Astrocyte of the spinal cord (primary cell): ENCODE data around the gene MLH1.

Source experiments
- DNase-seq: peaks from one replicate; pipeline ENCODE4 v3.0.0; 2011; ENCODE audit warnings: low read depth, low spot score
- H3K4me3 ChIP-seq: 2 replicates; pipeline ENCODE4 v1.5.1; 2011; ENCODE audit warnings: low read depth, mild to moderate bottlenecking, low read length, moderate library complexity
- in situ Hi-C: cut with HindIII; loops from 2 replicates; pipeline ENCODE4 v1.10.0; 2017; ENCODE audit warnings: low sequenced_read_pairs
- TF ChIP-seq, protein P1 (sequence below): IDR thresholded peaks from 2 replicates; pipeline ENCODE4 v1.5.1; 2012; ENCODE audit warnings: low read depth, mild to moderate bottlenecking, low read length, inconsistent platforms

MLH1 gene

GRCh38 chr3:36964331-36964730 lies 29.0 kb upstream of the MLH1 start:
- no peak for DNase-seq
- TF ChIP-seq, protein P1, sequence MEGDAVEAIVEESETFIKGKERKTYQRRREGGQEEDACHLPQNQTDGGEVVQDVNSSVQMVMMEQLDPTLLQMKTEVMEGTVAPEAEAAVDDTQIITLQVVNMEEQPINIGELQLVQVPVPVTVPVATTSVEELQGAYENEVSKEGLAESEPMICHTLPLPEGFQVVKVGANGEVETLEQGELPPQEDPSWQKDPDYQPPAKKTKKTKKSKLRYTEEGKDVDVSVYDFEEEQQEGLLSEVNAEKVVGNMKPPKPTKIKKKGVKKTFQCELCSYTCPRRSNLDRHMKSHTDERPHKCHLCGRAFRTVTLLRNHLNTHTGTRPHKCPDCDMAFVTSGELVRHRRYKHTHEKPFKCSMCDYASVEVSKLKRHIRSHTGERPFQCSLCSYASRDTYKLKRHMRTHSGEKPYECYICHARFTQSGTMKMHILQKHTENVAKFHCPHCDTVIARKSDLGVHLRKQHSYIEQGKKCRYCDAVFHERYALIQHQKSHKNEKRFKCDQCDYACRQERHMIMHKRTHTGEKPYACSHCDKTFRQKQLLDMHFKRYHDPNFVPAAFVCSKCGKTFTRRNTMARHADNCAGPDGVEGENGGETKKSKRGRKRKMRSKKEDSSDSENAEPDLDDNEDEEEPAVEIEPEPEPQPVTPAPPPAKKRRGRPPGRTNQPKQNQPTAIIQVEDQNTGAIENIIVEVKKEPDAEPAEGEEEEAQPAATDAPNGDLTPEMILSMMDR: no peak
- in situ Hi-C loops: no loop called here
- H3K4me3 ChIP-seq: no peak overlapping the region

DNA sequence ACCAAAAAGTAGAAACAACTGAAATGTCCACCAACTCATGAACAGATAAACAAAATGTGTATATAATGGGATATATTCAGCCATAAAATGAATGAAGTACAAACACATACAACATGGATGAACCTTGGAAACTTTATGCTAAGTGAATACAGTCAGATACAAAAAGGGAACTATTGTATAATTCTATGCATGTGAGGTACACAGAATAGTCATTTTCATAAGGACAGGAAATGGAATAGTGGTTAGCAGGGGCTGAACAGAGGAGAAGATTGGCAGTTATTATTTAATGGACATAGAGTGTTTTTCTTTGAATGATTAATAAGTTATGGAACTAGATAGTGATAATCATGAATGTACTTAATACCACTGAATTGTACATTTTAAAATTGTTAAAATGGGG lies 28.5 kb upstream of the MLH1 start:
- TF ChIP-seq, protein P1: no peak
- in situ Hi-C loops: no loop called here
- no peak overlapping the region for H3K4me3 ChIP-seq
- DNase-seq: no peak

DNA sequence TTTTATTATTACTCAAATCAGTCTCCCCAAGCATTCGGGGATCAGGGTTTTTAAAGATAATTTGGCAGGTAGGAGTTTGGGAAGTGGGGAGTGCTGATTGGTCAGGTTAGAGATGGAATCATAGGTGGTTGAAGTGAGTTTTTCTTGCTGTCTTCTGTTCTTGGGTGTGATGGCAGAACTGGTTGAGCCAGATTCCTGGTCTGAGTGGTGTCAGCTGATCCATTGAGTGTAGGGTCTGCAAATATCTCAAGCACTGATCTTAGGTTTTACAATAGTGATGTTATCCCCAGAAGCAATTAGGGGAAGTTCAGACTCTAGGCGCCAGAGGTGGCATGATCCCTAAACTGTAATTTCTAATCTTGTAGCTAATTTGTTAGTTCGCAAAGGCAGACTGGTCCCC lies 27.9 kb upstream of the MLH1 start:
- in situ Hi-C loops: no loop called here
- TF ChIP-seq, protein P1: no peak
- H3K4me3 ChIP-seq: no peak overlapping the region
- DNase-seq: no peak

- in situ Hi-C loops: no loop called here
- no peak for DNase-seq
- H3K4me3 ChIP-seq: no peak overlapping the region
- TF ChIP-seq, protein P1: no peak
These were observed 24.2 kb upstream of the MLH1 start for GRCh38 chr3:36969085-36969484.

- TF ChIP-seq, protein P1: no peak
- DNase-seq: peak; percentile 45
- H3K4me3 ChIP-seq: no peak overlapping the region
- in situ Hi-C loops: no loop called here
These were observed 23.5 kb upstream of the MLH1 start for GRCh38 chr3:36969540-36970432.

- no peak for DNase-seq
- H3K4me3 ChIP-seq: no peak overlapping the region
- TF ChIP-seq, protein P1: no peak
- in situ Hi-C loops: no loop called here
These were observed 21.2 kb upstream of the MLH1 start for GRCh38 chr3:36972163-36972562.
